Aortic smooth muscle cell (primary cell): ENCODE measurements around the gene KCNG4. TPM values are rescaled to one million over a fixed set of nuclear protein-coding genes. Genes with fewer than 3 reads are reported as not detected.

Source experiments
- total RNA-seq: library from RNA; depleted of rRNA; stranded (reverse); fragments of >200 nt; gene quantifications from 2 replicates; pipeline ENCODE4 v1.2.3, GENCODE V29; 2014

The KCNG4 gene
- total RNA-seq = under 0.01 TPM in 1 of 2 replicates, not detected in the other

GRCh38 chr16:84239909-84240308, at the start of gene KCNG4:
Gene KCNG4, minus strand, starts transcription at chr16:84240012. Its CDS starts 2,527 bp downstream, at chr16:84237485.

GRCh38 chr16:84190731-84191388, 49.0 kb downstream of the KCNG4 start, which contains the start of gene ADAD2:
Gene ADAD2, plus strand, starts transcription at chr16:84191157. Its CDS starts 74 bp downstream, at chr16:84191231.

GRCh38 chr16:84186685-84187437, 53.0 kb downstream of the KCNG4 start, which contains the start of gene TAF1C:
Gene TAF1C, minus strand, starts transcription at chr16:84187057. Its CDS starts 2,069 bp downstream, at chr16:84184988.

Other genes starting within 250 kb of the KCNG4 start
- gene SLC38A8, start 197.2 kb downstream of the KCNG4 start, total RNA-seq = not detected in 2 replicates
- gene MBTPS1, start 123.1 kb downstream of the KCNG4 start, total RNA-seq = 101 and 121 TPM in 2 replicates
- gene HSDL1, start 94.8 kb downstream of the KCNG4 start, total RNA-seq = 16.9 and 19.1 TPM in 2 replicates
- under 0.01 and 0.06 TPM in 2 replicates for gene DNAAF1, start 94.7 kb downstream of the KCNG4 start, total RNA-seq
- gene TAF1C, start 53.0 kb downstream of the KCNG4 start, total RNA-seq = 9.8 and 13.9 TPM in 2 replicates
- gene ADAD2, start 48.9 kb downstream of the KCNG4 start, total RNA-seq = not detected in 2 replicates
- 29.6 and 32.1 TPM in 2 replicates for gene WFDC1, start 54.9 kb upstream of the KCNG4 start, total RNA-seq
- 0.06 TPM in 1 of 2 replicates, not detected in the other for gene ATP2C2, start 128.5 kb upstream of the KCNG4 start, total RNA-seq